Colonic mucosa (tissue), 4 donors: ENCODE measurements around the gene THAP3. TPM values are rescaled to one million over a fixed set of nuclear protein-coding genes. Genes with fewer than 3 reads are reported as not detected.
"Not testable (repeated sequence)": the region's sequence is repeated elsewhere in the genome, so short reads cannot be mapped to it uniquely, and the experiment has no call there.

Experiments used
- DNase-seq: peaks from one replicate; pipeline ENCODE4 v3.0.0-alpha.2; 2020
- H3K27ac ChIP-seq: fragments of 200-600 bp; one replicate; pipeline ENCODE4 v1.8.0; 2021
- H3K27me3 ChIP-seq: fragments of 200-600 bp; one replicate; pipeline ENCODE4 v1.8.0; 2021
- H3K36me3 ChIP-seq: fragments of 200-600 bp; one replicate; pipeline ENCODE4 v1.8.0; 2021
- H3K4me1 ChIP-seq: fragments of 200-600 bp; one replicate; pipeline ENCODE4 v1.8.0; 2021; ENCODE audit warnings: mild to moderate bottlenecking
- H3K4me3 ChIP-seq: fragments of 200-600 bp; one replicate; pipeline ENCODE4 v1.8.0; 2021
- H3K9ac ChIP-seq, 2 donors: one replicate each; pipeline ENCODE4 v1.7.0; 2013; ENCODE audit warnings: control low read depth in 2 of 2, low read depth in 2 of 2, low read length in 2 of 2
- H3K9me3 ChIP-seq: fragments of 200-600 bp; one replicate; pipeline ENCODE4 v1.8.0; 2021
- CTCF ChIP-seq: fragments of 200-600 bp; IDR thresholded peaks from one replicate; pipeline ENCODE4 v1.8.0; 2022; ENCODE audit warnings: antibody characterized with exemption, mild to moderate bottlenecking
- intact Hi-C: fragments of 100-400 bp; cut with DNase I; formaldehyde crosslinking; loops from one replicate; pipeline ENCODE4 v1.14.1; 2022
- total RNA-seq, 2 donors: library from RNA; stranded (reverse); fragmentation: NEBNext Ultra II Directional in 1 of 2; extraction: Animal tissue kit (Norgen Biotek cat#: 25700) in 1 of 2; gene quantifications; one replicate each; pipeline ENCODE4 v1.2.1, GENCODE V29; 2021
- donor health status: healthy.
- donor health status: DM: no; HTN: no; CAD: no.
- donor health status: DM: no; HTN: no; CAD: no.

THAP3 gene
- total RNA-seq, 2 donors from 2014 or later = 9.1 to 18.2 TPM

- Histone ChIP-seq H3K9me3 (no peaks in the 10 kb centered on the region), H3K27me3 (no peaks in the 10 kb centered on the region), H3K36me3 (peaks cover 4% of the 10 kb centered on the region), H3K4me1 (no peaks in the 10 kb centered on the region), H3K27ac (no peak overlapping the region), H3K9ac (no peak overlapping the region), H3K4me3 (no peak overlapping the region)
- DNase-seq = peak; percentile 53
- no peak for TF ChIP-seq CTCF
- intact Hi-C loops = loop anchor here (10.0 kb wide), 1 partner anchor 83 kb away; the partner anchor contains the start of genes NOL9 and TAS1R1
These were observed 13.6 kb downstream of the THAP3 start for GRCh38 chr1:6638226-6638625.

- H3K9ac ChIP-seq, H3K27me3 ChIP-seq, H3K27ac ChIP-seq, DNase-seq, H3K4me1 ChIP-seq, H3K4me3 ChIP-seq, H3K36me3 ChIP-seq, intact Hi-C loops, H3K9me3 ChIP-seq: not testable (repeated sequence)
These were observed 16.2 kb downstream of the THAP3 start for GRCh38 chr1:6640867-6641266.

- DNase-seq = no peak
- Histone ChIP-seq H3K4me1 (no peaks in the 10 kb centered on the region), H3K27me3 (no peaks in the 10 kb centered on the region), H3K27ac (no peak overlapping the region), H3K36me3 (peaks cover 2% of the 10 kb centered on the region), H3K9me3 (no peaks in the 10 kb centered on the region), H3K9ac (no peak overlapping the region), H3K4me3 (no peak overlapping the region)
- intact Hi-C loops = loop anchor here (5.0 kb wide), 1 partner anchor 158 kb away; no protein-coding TSS in a partner anchor
- no peak for TF ChIP-seq CTCF
These were observed 20.4 kb downstream of the THAP3 start for GRCh38 chr1:6645018-6645417.

GRCh38 chr1:6646499-6647148 is 22.0 kb downstream of the THAP3 start:
- Histone ChIP-seq H3K4me3 (no peak overlapping the region), H3K9me3 (no peaks in the 10 kb centered on the region), H3K4me1 (no peaks in the 10 kb centered on the region), H3K27ac (no peak overlapping the region), H3K9ac (no peak overlapping the region), H3K36me3 (no peaks in the 10 kb centered on the region), H3K27me3 (no peaks in the 10 kb centered on the region)
- intact Hi-C loops = loop anchor here (5.0 kb wide), 1 partner anchor 159 kb away; no protein-coding TSS in a partner anchor
- TF ChIP-seq CTCF = peak; percentile 38
- DNase-seq = no peak

GRCh38 chr1:6648556-6648955 is 23.9 kb downstream of the THAP3 start:
- no peak for DNase-seq
- no peak overlapping the region for H3K9ac ChIP-seq
- peaks cover 10% of the 10 kb centered on the region for H3K36me3 ChIP-seq
- intact Hi-C loops = loop anchor here (5.0 kb wide), 1 partner anchor 161 kb away; no protein-coding TSS in a partner anchor
- H3K4me3 ChIP-seq = no peak overlapping the region
- no peaks in the 10 kb centered on the region for H3K9me3 ChIP-seq
- no peak overlapping the region for H3K27ac ChIP-seq
- no peaks in the 10 kb centered on the region for H3K4me1 ChIP-seq
- no peak for TF ChIP-seq CTCF
- H3K27me3 ChIP-seq = no peaks in the 10 kb centered on the region

GRCh38 chr1:6651909-6652308 is 27.2 kb downstream of the THAP3 start:
- Histone ChIP-seq H3K4me1 (no peaks in the 10 kb centered on the region), H3K4me3 (no peak overlapping the region), H3K9me3 (no peaks in the 10 kb centered on the region), H3K27ac (no peak overlapping the region), H3K27me3 (no peaks in the 10 kb centered on the region), H3K9ac (no peak overlapping the region), H3K36me3 (peaks cover 14% of the 10 kb centered on the region)
- intact Hi-C loops = no loop called here
- DNase-seq = no peak
- TF ChIP-seq CTCF = no peak
